ENCODE measurements around the gene SERPINE1.

Gene SERPINE1

GRCh38 chr7:101156277-101156676, 29.4 kb downstream of the SERPINE1 start:
- no peak for TF ChIP-seq GATA3 (IDR thresholded peaks at IDR 0.05; ENCODE audit: low read depth, low read length)
- no peak for TF ChIP-seq GATA2 (IDR thresholded peaks at IDR 0.05; ENCODE audit: low read depth, low read length)

GRCh38 chr7:101156866-101157589, 30.1 kb downstream of the SERPINE1 start:
- no peak for TF ChIP-seq GATA3 (IDR thresholded peaks at IDR 0.05; ENCODE audit: low read depth, low read length)
- no peak for TF ChIP-seq GATA2 (IDR thresholded peaks at IDR 0.05; ENCODE audit: low read depth, low read length)

- TF ChIP-seq GATA2 (IDR thresholded peaks at IDR 0.05; ENCODE audit: low read depth, low read length) = no peak
- no peak for TF ChIP-seq GATA3 (IDR thresholded peaks at IDR 0.05; ENCODE audit: low read depth, low read length)
Observed at GRCh38 chr7:101159696-101160674, 33.1 kb downstream of the SERPINE1 start.

GRCh38 chr7:101160910-101161309, 34.0 kb downstream of the SERPINE1 start:
- TF ChIP-seq GATA2 (IDR thresholded peaks at IDR 0.05; ENCODE audit: low read depth, low read length) (no peak), GATA3 (IDR thresholded peaks at IDR 0.05; ENCODE audit: low read depth, low read length) (no peak)

GRCh38 chr7:101161692-101162471, 35.0 kb downstream of the SERPINE1 start:
- TF ChIP-seq GATA2 (IDR thresholded peaks at IDR 0.05; ENCODE audit: low read depth, low read length) (no peak), GATA3 (IDR thresholded peaks at IDR 0.05; ENCODE audit: low read depth, low read length) (no peak)

- TF ChIP-seq GATA2 (IDR thresholded peaks at IDR 0.05; ENCODE audit: low read depth, low read length) (no peak), GATA3 (IDR thresholded peaks at IDR 0.05; ENCODE audit: low read depth, low read length) (no peak)
Observed at GRCh38 chr7:101162551-101163278, 35.8 kb downstream of the SERPINE1 start.

- no peak for TF ChIP-seq GATA2 (IDR thresholded peaks at IDR 0.05; ENCODE audit: low read depth, low read length)
- no peak for TF ChIP-seq GATA3 (IDR thresholded peaks at IDR 0.05; ENCODE audit: low read depth, low read length)
Observed at GRCh38 chr7:101163279-101164070, 36.6 kb downstream of the SERPINE1 start.

- TF ChIP-seq GATA2 (IDR thresholded peaks at IDR 0.05; ENCODE audit: low read depth, low read length) (no peak), GATA3 (IDR thresholded peaks at IDR 0.05; ENCODE audit: low read depth, low read length) (no peak)
Observed at GRCh38 chr7:101164071-101164840, 37.4 kb downstream of the SERPINE1 start.

GRCh38 chr7:101165075-101165957, 38.4 kb downstream of the SERPINE1 start, which contains the start of gene VGF:
VGF (minus strand) TSS chr7:101165569; CDS start chr7:101164843, 726 bp downstream.
- TF ChIP-seq GATA3 (IDR thresholded peaks at IDR 0.05; ENCODE audit: low read depth, low read length) = no peak
- no peak for TF ChIP-seq GATA2 (IDR thresholded peaks at IDR 0.05; ENCODE audit: low read depth, low read length)

GRCh38 chr7:101165958-101166647, 39.2 kb downstream of the SERPINE1 start:
- TF ChIP-seq GATA2 (IDR thresholded peaks at IDR 0.05; ENCODE audit: low read depth, low read length) (no peak), GATA3 (IDR thresholded peaks at IDR 0.05; ENCODE audit: low read depth, low read length) (no peak)

GRCh38 chr7:101166648-101166908, 39.7 kb downstream of the SERPINE1 start:
- TF ChIP-seq GATA2 (IDR thresholded peaks at IDR 0.05; ENCODE audit: low read depth, low read length) (no peak), GATA3 (IDR thresholded peaks at IDR 0.05; ENCODE audit: low read depth, low read length) (no peak)
